Measurements from ENCODE around the gene ERH.

ERH gene

DNA sequence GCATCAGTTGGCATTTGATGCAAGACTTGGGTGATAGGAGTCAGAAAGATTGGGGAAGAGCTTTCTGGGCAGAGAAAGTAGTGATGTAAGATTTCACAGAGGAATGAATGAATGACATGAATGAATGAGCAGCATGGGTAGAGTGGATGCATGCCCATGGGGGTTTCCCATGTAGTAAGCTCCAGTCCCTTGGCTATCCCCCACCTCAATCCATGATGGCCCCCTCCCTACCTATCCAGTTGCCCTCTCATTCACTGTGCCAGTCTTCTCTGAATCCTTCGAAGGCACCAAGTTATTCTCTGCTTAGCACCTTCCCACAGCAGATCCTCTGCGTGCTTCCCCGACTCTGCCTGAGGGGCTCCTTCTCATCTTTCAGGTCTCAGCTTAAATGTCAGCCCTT is 32.0 kb downstream of the ERH start:
- TF ChIP-seq CTCF (IDR thresholded peaks at IDR 0.05; ENCODE audit: borderline replicate concordance, insufficient read depth, low read depth, low read length): no peak
- no peak overlapping the region for H3K4me3 ChIP-seq (ENCODE audit: low read depth, low read length)

GRCh38 chr14:69364378-69364777 is 33.7 kb downstream of the ERH start:
- H3K4me3 ChIP-seq (ENCODE audit: low read depth, low read length): no peak overlapping the region
- no peak for TF ChIP-seq CTCF (IDR thresholded peaks at IDR 0.05; ENCODE audit: borderline replicate concordance, insufficient read depth, low read depth, low read length)

DNA sequence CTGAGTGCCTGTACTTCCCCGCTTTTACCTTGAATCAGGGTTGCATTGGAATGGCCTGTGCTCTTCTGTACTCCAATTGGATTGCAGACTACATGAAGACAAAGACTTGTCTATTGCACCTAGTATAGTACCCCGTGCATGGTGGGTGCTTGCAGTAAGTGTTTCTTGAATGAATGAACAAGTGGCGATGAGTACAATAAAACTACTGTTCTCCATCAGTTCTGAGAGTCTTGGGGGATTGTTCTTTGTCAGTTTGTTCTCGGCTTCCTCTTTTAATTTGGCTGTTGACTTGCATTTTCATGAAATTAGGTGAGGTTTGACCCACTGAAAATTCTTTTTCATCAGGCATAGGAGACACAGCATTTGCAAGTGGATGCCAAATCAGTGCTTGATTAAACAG is 34.1 kb downstream of the ERH start:
- no peak overlapping the region for H3K4me3 ChIP-seq (ENCODE audit: low read depth, low read length)
- no peak for TF ChIP-seq CTCF (IDR thresholded peaks at IDR 0.05; ENCODE audit: borderline replicate concordance, insufficient read depth, low read depth, low read length)

- H3K4me3 ChIP-seq (ENCODE audit: low read depth, low read length): no peak overlapping the region
Measured at GRCh38 chr14:69363055-69363454, 35.0 kb downstream of the ERH start.

DNA sequence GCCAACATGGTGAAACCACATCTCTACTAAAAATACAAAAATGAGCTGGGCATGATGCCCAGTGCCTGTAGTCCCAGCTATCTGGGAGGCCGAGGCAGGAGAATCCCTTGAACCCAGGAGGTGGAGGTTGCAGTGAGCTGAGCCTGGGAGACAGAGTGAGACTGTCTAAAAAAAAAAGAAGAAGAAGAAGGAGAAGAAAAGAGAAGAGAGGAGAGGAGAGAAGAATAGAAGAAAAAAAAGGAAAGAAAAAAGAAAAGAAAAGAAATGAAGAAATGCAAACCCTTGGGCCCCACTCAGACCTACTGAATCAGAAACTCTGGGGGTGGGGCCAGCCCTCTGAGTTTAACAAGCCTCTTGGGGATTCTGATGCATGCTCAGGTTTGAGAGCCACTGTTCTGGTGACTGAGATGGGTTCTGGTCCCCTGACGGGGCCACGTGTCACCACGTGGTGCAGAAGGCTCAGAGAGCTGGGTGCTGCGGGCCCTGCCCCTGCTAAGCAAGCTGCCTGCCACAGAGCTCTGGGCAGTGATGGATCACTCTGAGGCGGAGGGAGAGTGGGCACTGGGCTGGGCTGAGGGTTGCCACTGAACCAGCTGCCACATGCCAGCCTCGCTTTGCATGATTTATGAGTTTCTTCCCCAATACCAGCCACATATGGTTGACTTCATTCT is 37.5 kb downstream of the ERH start:
- TF ChIP-seq CTCF (IDR thresholded peaks at IDR 0.05; ENCODE audit: borderline replicate concordance, insufficient read depth, low read depth, low read length): no peak
- H3K4me3 ChIP-seq (ENCODE audit: low read depth, low read length): no peak overlapping the region

More at GRCh38 chr14:69363055-69363454, 35.0 kb downstream of the ERH start:
- TF ChIP-seq CTCF (IDR thresholded peaks at IDR 0.05; ENCODE audit: borderline replicate concordance, insufficient read depth, low read depth, low read length): peak; percentile 36; the same call in 1 of the 2 replicates

DNA sequence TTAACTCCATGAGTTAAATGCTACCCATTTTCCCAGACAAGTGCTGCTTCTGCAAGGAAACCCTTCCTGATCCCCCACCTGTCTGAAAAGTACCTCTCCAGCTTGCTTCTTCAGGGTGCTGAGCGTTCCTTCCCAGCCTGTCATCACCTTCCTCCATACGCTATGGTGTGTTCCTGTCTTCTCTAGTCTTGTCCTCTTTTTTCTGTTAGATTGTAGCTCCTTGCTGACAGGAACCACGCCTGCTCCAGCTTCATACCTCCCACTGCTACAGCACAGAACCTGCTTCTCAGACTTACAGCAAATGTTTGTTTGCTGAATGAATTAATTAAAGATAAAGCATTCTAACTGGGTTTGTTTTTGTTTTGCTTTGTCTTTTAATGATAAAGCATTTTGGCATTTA is 39.1 kb downstream of the ERH start:
- TF ChIP-seq CTCF (IDR thresholded peaks at IDR 0.05; ENCODE audit: borderline replicate concordance, insufficient read depth, low read depth, low read length): no peak

DNA sequence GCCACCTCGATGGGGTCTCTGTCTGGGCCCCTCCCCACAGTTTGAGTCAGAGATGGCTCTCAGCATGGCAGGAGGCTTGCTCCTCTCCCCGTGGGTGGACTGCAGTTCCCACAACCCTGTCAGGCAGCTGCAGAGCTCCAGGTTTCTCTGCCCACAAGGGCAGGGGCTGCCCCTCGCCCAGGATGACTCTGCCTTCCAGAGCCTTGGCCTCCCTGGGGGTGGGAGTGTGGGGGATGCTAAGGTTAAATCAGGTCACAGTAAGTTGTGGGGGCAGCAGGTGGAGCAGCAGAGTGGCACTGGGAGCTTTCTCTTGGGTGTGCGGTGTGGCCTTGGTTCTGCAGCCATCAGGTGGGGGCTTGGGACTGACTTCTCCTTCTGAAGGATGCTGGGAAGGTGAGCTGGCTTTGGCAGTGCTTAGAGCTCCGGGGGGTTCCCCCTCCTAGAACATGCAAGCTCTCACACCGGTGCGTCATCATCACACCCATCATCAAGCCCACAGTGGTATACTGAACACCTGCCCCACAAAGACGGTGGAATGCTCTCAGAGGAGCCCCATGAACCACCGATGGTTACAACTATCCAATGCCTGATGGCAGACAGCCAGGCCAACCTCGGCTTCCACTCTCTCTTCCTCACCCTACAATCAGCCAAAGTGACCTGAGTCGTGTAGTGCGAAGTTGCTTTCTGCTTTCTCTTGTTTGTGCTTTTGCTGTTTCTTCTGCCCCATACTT is 39.7 kb downstream of the ERH start:
- H3K4me3 ChIP-seq (ENCODE audit: low read depth, low read length): no peak overlapping the region
- TF ChIP-seq CTCF (IDR thresholded peaks at IDR 0.05; ENCODE audit: borderline replicate concordance, insufficient read depth, low read depth, low read length): no peak

More for the DNA sequence above, 39.1 kb downstream of the ERH start:
- H3K4me3 ChIP-seq (ENCODE audit: low read depth, low read length): no peak overlapping the region
